Mucosa of rectum (tissue), 2 donors: Measurements from ENCODE around the gene LEUTX.

Experiments used
- H3K27ac ChIP-seq, 2 donors: one replicate each; pipeline ENCODE4 v1.7.0; 2013; ENCODE audit warnings: inconsistent platforms in 2 of 2, low read depth in 2 of 2, low read length in 2 of 2
- H3K27me3 ChIP-seq, 2 donors: one replicate each; pipeline ENCODE4 v1.7.0; 2013; ENCODE audit warnings: low read length in 2 of 2; ENCODE audit not compliant: control insufficient read depth in 2 of 2, insufficient read depth in 2 of 2
- H3K36me3 ChIP-seq, 2 donors: one replicate each; pipeline ENCODE4 v1.7.0; 2013; ENCODE audit warnings: low read length in 2 of 2; ENCODE audit not compliant: control insufficient read depth in 2 of 2, insufficient read depth in 2 of 2
- H3K4me1 ChIP-seq, 2 donors: one replicate each; pipeline ENCODE4 v1.7.0; 2013; ENCODE audit warnings: low read length in 2 of 2, mild to moderate bottlenecking in 1 of 2; ENCODE audit not compliant: control insufficient read depth in 2 of 2, insufficient read depth in 2 of 2
- H3K4me3 ChIP-seq, 2 donors: one replicate each; pipeline ENCODE4 v1.7.0; 2013; ENCODE audit warnings: low read length in 2 of 2
- H3K9ac ChIP-seq, 2 donors: one replicate each; pipeline ENCODE4 v1.7.0; 2013; ENCODE audit warnings: low read length in 2 of 2, low read depth in 1 of 2, mild to moderate bottlenecking in 1 of 2
- H3K9me3 ChIP-seq, 2 donors: one replicate each; pipeline ENCODE4 v1.7.0; 2013; ENCODE audit warnings: low read length in 2 of 2; ENCODE audit not compliant: control insufficient read depth in 2 of 2
- donor health status: healthy.
- donor health status: Normal muscosa, but diverticular disease.

LEUTX gene

GRCh38 chr19:39828015-39828653 is 49.5 kb downstream of the LEUTX start:
- Histone ChIP-seq H3K36me3 (peaks cover 40% of the 10 kb centered on the region in 2 donors), H3K9me3 (no peaks in the 10 kb centered on the region), H3K4me3 (no peak overlapping the region), H3K27me3 (no peaks in the 10 kb centered on the region), H3K9ac (no peak overlapping the region), H3K27ac (no peak overlapping the region), H3K4me1 (peaks cover 13 to 19% of the 10 kb centered on the region in 2 donors)

GRCh38 chr19:39828654-39829032 is 50.0 kb downstream of the LEUTX start:
- Histone ChIP-seq H3K27me3 (no peaks in the 10 kb centered on the region), H3K9me3 (no peaks in the 10 kb centered on the region), H3K4me3 (no peak overlapping the region), H3K4me1 (peaks cover 12 to 17% of the 10 kb centered on the region in 2 donors), H3K27ac (no peak overlapping the region), H3K36me3 (peaks cover 40% of the 10 kb centered on the region in 2 donors), H3K9ac (no peak overlapping the region)

DNA sequence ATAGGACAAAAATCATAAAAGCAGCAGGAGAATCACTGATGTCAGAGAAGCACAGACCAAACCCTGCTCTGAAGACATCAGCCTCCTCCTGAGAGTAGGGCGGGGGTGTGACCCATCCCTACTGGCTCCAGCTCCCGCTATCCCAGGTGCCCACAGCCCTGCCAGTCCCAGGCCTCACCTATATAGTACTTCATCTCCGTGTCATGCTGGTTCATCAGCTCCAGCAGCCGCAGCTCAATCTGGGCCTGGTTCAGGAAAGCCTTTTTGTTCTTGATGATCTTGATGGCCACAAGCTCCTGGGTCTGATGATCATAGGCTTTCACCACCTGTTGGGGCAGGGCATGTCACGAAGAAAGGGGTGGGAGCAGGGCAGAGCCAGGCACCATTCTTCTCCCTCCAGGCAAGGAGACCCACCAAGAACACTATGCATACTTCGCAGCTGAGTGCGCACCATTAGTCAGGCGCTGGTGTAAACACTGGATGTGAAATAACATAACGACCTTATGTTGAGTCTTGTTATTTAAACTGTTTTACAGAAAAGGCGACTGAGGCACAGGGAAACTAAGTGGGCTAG is 51.1 kb downstream of the LEUTX start:
- Histone ChIP-seq H3K9ac (no peak overlapping the region), H3K4me3 (no peak overlapping the region), H3K27me3 (no peaks in the 10 kb centered on the region), H3K36me3 (peaks cover 40 to 45% of the 10 kb centered on the region in 2 donors), H3K9me3 (no peaks in the 10 kb centered on the region), H3K27ac (no peak overlapping the region), H3K4me1 (peaks cover 15 to 17% of the 10 kb centered on the region in 2 donors)

GRCh38 chr19:39830406-39830805 is 51.8 kb downstream of the LEUTX start:
- H3K27ac ChIP-seq: no peak overlapping the region
- no peak overlapping the region for H3K4me3 ChIP-seq
- H3K9me3 ChIP-seq: no peaks in the 10 kb centered on the region
- H3K9ac ChIP-seq: no peak overlapping the region
- H3K27me3 ChIP-seq: no peaks in the 10 kb centered on the region
- H3K36me3 ChIP-seq: peaks cover 40 to 46% of the 10 kb centered on the region in 2 donors
- H3K4me1 ChIP-seq: peaks cover 14% of the 10 kb centered on the region in 2 donors

DNA sequence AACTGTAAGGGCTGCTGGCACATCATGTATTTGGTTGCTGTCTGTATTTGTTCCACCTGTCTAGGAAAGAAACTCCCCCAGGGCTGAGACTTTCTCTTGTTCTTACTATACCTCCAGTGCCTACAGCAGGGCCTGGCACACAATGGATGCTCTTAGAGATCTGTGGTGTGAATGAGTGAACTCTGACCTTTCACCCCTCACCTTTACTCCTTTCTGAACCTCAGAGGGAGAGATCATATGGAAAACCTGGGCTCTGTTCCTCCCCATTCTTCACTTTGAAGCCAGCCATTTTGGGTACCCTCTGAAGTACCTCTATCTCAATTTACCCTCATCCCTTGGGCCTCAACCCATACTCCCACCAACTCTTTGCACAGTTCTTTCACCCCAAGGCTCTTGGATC is 52.2 kb downstream of the LEUTX start:
- H3K27ac ChIP-seq: no peak overlapping the region

GRCh38 chr19:39831679-39832078 is 53.0 kb downstream of the LEUTX start:
- Histone ChIP-seq H3K4me1 (peaks cover 14% of the 10 kb centered on the region in 2 donors), H3K9me3 (no peaks in the 10 kb centered on the region), H3K27me3 (no peaks in the 10 kb centered on the region), H3K9ac (no peak overlapping the region), H3K27ac (no peak overlapping the region), H3K36me3 (peaks cover 43 to 46% of the 10 kb centered on the region in 2 donors), H3K4me3 (no peak overlapping the region)

More for the DNA sequence above, 52.2 kb downstream of the LEUTX start:
- H3K9ac ChIP-seq: no peak overlapping the region
- H3K27me3 ChIP-seq: no peaks in the 10 kb centered on the region
- H3K9me3 ChIP-seq: no peaks in the 10 kb centered on the region
- peaks cover 42 to 48% of the 10 kb centered on the region in 2 donors for H3K36me3 ChIP-seq
- H3K4me1 ChIP-seq: peaks cover 14% of the 10 kb centered on the region in 2 donors
- no peak overlapping the region for H3K4me3 ChIP-seq

GRCh38 chr19:39832341-39833083 is 53.9 kb downstream of the LEUTX start:
- H3K36me3 ChIP-seq: peaks cover 46 to 50% of the 10 kb centered on the region in 2 donors
- H3K9ac ChIP-seq: peak overlapping the region; percentile 60 to 84
- no peaks in the 10 kb centered on the region for H3K9me3 ChIP-seq
- H3K4me3 ChIP-seq: peak overlapping the region; percentile 88
- H3K4me1 ChIP-seq: peaks cover 14% of the 10 kb centered on the region in 2 donors
- no peak overlapping the region for H3K27ac ChIP-seq
- H3K27me3 ChIP-seq: no peaks in the 10 kb centered on the region

DNA sequence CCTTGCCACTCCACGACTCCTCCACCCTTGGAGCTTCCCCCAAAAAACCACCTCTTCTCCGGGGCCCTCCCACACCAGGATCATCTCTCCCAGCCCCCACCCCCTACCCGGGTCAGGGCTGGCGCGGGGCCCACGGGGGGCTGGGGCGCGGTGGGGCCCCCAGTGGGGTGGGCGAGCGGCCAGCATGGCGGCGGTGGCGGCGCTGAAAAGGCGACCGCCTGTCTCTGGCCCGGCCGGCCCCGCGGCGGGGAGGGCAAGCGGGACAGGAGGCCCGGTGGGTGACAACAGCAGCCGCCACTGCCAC is 54.5 kb downstream of the LEUTX start:
- H3K36me3 ChIP-seq: peaks cover 45 to 49% of the 10 kb centered on the region in 2 donors
- peaks cover 14% of the 10 kb centered on the region in 2 donors for H3K4me1 ChIP-seq
- no peaks in the 10 kb centered on the region for H3K9me3 ChIP-seq
- peak overlapping the region; percentile 60 to 84 for H3K9ac ChIP-seq
- peak overlapping the region; percentile 86 for H3K27ac ChIP-seq
- peak overlapping the region; percentile 88 for H3K4me3 ChIP-seq
- H3K27me3 ChIP-seq: no peaks in the 10 kb centered on the region

DNA sequence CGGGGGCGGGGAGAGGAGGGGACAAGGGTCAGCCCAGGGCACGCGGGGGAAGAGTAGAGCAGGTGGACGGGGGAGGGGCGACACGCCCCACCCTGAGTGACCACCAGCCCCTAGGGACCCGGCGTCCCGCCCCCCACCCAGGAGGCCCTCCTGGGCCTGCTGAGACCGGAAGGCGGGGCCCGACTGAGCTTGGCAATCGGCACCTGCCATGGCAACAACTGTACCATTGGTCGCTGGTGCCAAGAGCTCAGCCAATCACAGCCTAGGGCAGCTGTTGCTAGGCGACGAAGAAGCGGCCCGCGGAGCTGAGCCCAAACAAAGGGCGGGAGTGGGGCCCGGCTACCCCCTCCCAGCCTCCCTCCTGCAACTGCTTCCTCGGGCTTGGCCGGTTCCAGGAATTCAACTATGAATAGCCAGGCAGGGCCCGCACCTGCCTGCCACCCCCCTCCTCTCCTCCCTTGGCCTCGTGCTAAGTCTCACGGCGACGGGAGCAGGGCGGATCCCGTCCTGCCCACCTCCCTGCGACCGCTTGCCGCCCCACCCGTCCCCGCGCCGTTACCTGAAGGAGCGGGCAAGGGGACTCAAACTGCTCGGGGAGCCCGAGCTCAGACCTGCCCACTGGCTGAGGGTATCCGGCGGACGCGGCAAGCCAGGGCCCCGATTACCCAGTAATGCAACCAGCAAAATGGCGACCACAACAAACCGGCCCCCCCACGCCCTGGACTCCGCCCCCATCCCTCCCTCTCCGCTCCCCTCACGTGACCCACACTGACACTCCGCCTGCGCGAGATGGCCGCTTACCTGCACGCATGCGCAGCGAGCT is 55.0 kb downstream of the LEUTX start, which contains the start of gene DYRK1B:
Gene DYRK1B, minus strand, starts transcription at position 699 of the 823 bp plus-strand sequence. CDS start 2,295 bp downstream, outside the sequence.
- no peaks in the 10 kb centered on the region for H3K9me3 ChIP-seq
- H3K27ac ChIP-seq: peak within 1 kb of the TSS; percentile 86
- H3K36me3 ChIP-seq: peaks cover 42 to 47% of the 10 kb centered on the region in 2 donors
- peak within 1 kb of the TSS; percentile 88 for H3K4me3 ChIP-seq
- no peaks in the 10 kb centered on the region for H3K27me3 ChIP-seq
- peak within 1 kb of the TSS; percentile 60 to 84 for H3K9ac ChIP-seq
- H3K4me1 ChIP-seq: peaks cover 14% of the 10 kb centered on the region in 2 donors
